Measurements from ENCODE around the gene IL17C.

DNA sequence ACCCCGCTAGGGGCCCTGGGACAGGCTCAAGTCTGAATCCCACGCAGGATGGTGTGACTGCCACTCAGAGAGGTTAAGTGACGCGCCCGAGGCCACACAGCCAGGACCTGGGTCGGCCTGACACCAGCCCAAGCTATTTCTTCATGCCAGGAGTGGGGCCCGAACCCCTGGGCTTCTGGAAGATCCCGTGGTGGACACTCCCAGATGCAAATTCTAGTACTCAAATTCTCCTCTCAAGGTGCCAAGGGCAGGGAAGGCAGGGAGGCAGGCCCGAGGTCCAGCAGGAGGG lies 5.2 kb downstream of the IL17C start:
- TF ChIP-seq, protein P1, sequence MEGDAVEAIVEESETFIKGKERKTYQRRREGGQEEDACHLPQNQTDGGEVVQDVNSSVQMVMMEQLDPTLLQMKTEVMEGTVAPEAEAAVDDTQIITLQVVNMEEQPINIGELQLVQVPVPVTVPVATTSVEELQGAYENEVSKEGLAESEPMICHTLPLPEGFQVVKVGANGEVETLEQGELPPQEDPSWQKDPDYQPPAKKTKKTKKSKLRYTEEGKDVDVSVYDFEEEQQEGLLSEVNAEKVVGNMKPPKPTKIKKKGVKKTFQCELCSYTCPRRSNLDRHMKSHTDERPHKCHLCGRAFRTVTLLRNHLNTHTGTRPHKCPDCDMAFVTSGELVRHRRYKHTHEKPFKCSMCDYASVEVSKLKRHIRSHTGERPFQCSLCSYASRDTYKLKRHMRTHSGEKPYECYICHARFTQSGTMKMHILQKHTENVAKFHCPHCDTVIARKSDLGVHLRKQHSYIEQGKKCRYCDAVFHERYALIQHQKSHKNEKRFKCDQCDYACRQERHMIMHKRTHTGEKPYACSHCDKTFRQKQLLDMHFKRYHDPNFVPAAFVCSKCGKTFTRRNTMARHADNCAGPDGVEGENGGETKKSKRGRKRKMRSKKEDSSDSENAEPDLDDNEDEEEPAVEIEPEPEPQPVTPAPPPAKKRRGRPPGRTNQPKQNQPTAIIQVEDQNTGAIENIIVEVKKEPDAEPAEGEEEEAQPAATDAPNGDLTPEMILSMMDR (conservative IDR thresholded peaks at IDR 0.05; ENCODE audit: low read length): no peak
- TF ChIP-seq EZH2phosphoT487 (IDR thresholded peaks at IDR 0.05; ENCODE audit: borderline replicate concordance, low read depth, low read length): no peak
